Lung (tissue), 12 donors: ENCODE results near the gene OR5AU1. TPM values are rescaled to one million over a fixed set of nuclear protein-coding genes. Genes with fewer than 3 reads are reported as not detected.

Experiments
- ATAC-seq: fragments of 200-7000 bp; cut with Tn5 transposase; one replicate; pipeline ENCODE4 v1.9.1; 2020; ENCODE audit warnings: moderate number of reproducible peaks; ENCODE audit not compliant: insufficient read depth, low FRiP score
- DNase-seq, 3 donors: peaks; one replicate each; pipeline ENCODE4 v3.0.0-alpha.2; 2013 to 2017
- H3K27ac ChIP-seq, 2 donors: one replicate each; pipeline ENCODE4 v1.5.1; 2013; ENCODE audit warnings: mild to moderate bottlenecking in 2 of 2, moderate library complexity in 2 of 2, control low read depth in 1 of 2, inconsistent platforms in 1 of 2, low read depth in 1 of 2, low read length in 1 of 2
- H3K27me3 ChIP-seq, 3 donors: one replicate each; pipeline ENCODE4 v1.5.1; 2013; ENCODE audit warnings: low read length in 2 of 3; ENCODE audit not compliant: control insufficient read depth in 3 of 3, insufficient read depth in 3 of 3
- H3K36me3 ChIP-seq, 4 donors: one replicate each; pipeline ENCODE4 v1.5.1; 2013; ENCODE audit warnings: low read length in 4 of 4, mild to moderate bottlenecking in 1 of 4, moderate library complexity in 1 of 4; ENCODE audit not compliant: control insufficient read depth in 4 of 4, insufficient read depth in 4 of 4
- H3K4me1 ChIP-seq, 5 donors: one replicate each; pipeline ENCODE4 v1.5.1; 2013; ENCODE audit warnings: low read length in 5 of 5, mild to moderate bottlenecking in 2 of 5, moderate library complexity in 1 of 5; ENCODE audit not compliant: control insufficient read depth in 5 of 5, insufficient read depth in 5 of 5
- H3K4me3 ChIP-seq: one replicate; pipeline ENCODE4 v1.5.1; 2013; ENCODE audit warnings: mild to moderate bottlenecking, control low read depth, moderate library complexity
- H3K9ac ChIP-seq, 2 donors: one replicate each; pipeline ENCODE4 v1.5.1; 2013; ENCODE audit warnings: low read length in 2 of 2, control low read depth in 1 of 2; ENCODE audit not compliant: insufficient read depth in 1 of 2
- H3K9me3 ChIP-seq, 4 donors: one replicate each; pipeline ENCODE4 v1.5.1; 2013; ENCODE audit warnings: low read length in 3 of 4, mild to moderate bottlenecking in 1 of 4, moderate library complexity in 1 of 4; ENCODE audit not compliant: control insufficient read depth in 4 of 4, insufficient read depth in 3 of 4
- WGBS, 2 donors: extraction: QIAGEN DNeasy Blood & Tissue Kit; methylation state at CpG; one replicate each; pipeline ENCODE4 v1.1.7; 2013; 5-methylcytosine and 5-hydroxymethylcytosine counted together
- polyA plus RNA-seq, 2 donors: library from polyadenylated mRNA; stranded (reverse); fragments of 200-250 nt; gene quantifications; one replicate each; pipeline ENCODE4 v1.2.1, GENCODE V29; 2013
- total RNA-seq, 2 donors: library from RNA; depleted of rRNA in 1 of 2; stranded (reverse); fragments of >200 nt in 1 of 2; gene quantifications; one replicate each; pipeline ENCODE4 v1.2.1, GENCODE V29; 2014 to 2021
- TF ChIP-seq, protein P1 (sequence below): IDR thresholded peaks from 2 replicates; pipeline ENCODE4 v1.5.1; 2012; ENCODE audit warnings: mild to moderate bottlenecking; ENCODE audit errors: control extremely low read depth, extremely low read depth
- donor health status: control.
- donor health status: control.
- donor health status: Bipolar disorder and iron deficiency.
- donor health status: healthy.
- donor health status: DM: yes; HTN: yes; CAD: no.

OR5AU1 gene
- total and polyA plus RNA-seq, 4 donors = not detected

DNA sequence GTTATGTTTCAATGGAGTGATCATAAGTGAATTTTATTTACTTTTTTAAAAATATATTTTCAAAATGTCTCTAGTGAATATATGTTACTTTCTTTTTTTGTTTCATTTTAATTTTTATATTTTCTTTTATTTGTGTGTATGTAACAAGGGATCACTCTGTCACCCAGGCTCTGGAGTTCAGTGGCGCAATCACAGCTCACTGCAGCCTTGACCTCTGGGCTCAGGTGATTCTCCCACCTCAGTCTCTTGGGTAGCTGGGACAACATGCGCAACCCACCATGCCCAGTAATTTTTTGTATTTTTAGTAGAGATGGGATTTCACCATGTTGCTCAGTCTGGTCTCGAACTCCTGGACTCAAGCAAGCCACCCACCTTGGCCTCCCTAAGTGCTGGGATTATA lies 36.9 kb downstream of the OR5AU1 start:
- Histone ChIP-seq H3K9me3 (no peaks in the 10 kb centered on the region), H3K4me3 (no peak overlapping the region), H3K4me1 (no peaks in the 10 kb centered on the region), H3K27ac (no peak overlapping the region), H3K36me3 (no peaks in the 10 kb centered on the region), H3K9ac (no peak overlapping the region), H3K27me3 (no peaks in the 10 kb centered on the region)
- ATAC-seq (no peak), DNase-seq (no peak)
- TF ChIP-seq, protein P1, sequence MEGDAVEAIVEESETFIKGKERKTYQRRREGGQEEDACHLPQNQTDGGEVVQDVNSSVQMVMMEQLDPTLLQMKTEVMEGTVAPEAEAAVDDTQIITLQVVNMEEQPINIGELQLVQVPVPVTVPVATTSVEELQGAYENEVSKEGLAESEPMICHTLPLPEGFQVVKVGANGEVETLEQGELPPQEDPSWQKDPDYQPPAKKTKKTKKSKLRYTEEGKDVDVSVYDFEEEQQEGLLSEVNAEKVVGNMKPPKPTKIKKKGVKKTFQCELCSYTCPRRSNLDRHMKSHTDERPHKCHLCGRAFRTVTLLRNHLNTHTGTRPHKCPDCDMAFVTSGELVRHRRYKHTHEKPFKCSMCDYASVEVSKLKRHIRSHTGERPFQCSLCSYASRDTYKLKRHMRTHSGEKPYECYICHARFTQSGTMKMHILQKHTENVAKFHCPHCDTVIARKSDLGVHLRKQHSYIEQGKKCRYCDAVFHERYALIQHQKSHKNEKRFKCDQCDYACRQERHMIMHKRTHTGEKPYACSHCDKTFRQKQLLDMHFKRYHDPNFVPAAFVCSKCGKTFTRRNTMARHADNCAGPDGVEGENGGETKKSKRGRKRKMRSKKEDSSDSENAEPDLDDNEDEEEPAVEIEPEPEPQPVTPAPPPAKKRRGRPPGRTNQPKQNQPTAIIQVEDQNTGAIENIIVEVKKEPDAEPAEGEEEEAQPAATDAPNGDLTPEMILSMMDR = no peak
- 95 to 98% methylated on average over 3 of the region's 3 CpGs for WGBS, 2 donors

- Histone ChIP-seq H3K9ac (no peak overlapping the region), H3K4me3 (no peak overlapping the region), H3K27me3 (no peaks in the 10 kb centered on the region), H3K27ac (no peak overlapping the region), H3K9me3 (no peaks in the 10 kb centered on the region), H3K4me1 (no peaks in the 10 kb centered on the region), H3K36me3 (no peaks in the 10 kb centered on the region)
- DNase-seq (no peak), ATAC-seq (no peak)
- TF ChIP-seq, protein P1 = no peak
- WGBS, 2 donors = 96 to 100% methylated on average over 2 of the region's 2 CpGs
These were observed 42.5 kb downstream of the OR5AU1 start for GRCh38 chr14:21113369-21113768.

DNA sequence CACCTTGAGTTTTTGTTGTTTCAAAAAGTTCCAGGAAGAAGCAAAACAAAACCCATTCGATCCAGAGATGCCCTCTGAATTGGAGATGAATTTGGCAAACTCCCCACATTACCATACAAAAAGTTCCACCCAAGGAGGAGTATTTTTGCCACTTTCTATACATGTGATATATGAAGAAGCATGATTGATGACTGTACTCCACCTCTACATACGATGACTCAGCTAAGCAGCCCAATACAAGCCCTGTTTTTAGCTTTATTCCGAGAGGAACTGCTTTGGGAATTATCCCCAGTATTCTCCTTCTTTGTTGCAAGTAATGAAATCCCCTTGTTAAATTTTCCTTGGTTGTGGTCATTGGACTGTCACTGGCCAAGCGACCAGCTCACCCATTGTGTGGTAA lies 43.6 kb downstream of the OR5AU1 start:
- WGBS, 2 donors = 81 to 92% methylated on average over 4 of the region's 4 CpGs
- H3K9ac ChIP-seq = no peak overlapping the region
- H3K9me3 ChIP-seq = no peaks in the 10 kb centered on the region
- H3K27me3 ChIP-seq = no peaks in the 10 kb centered on the region
- H3K4me3 ChIP-seq = no peak overlapping the region
- DNase-seq = no peak
- ATAC-seq = no peak
- no peak overlapping the region for H3K27ac ChIP-seq
- H3K36me3 ChIP-seq = no peaks in the 10 kb centered on the region
- TF ChIP-seq, protein P1 = no peak
- H3K4me1 ChIP-seq = peaks cover 0 to 3% (median 0%) of the 10 kb centered on the region in 5 donors
